IMR-90 (cell line): ENCODE data around the gene GCDH. TPM values are rescaled to one million over a fixed set of nuclear protein-coding genes. Genes with fewer than 3 reads are reported as not detected.
A peak's percentile ranks its signal among the peaks of the same experiment; 100 is the strongest.

ENCODE experiments used
- ATAC-seq: fragments of 200-7000 bp; cut with Tn5 transposase; 2 replicates; pipeline ENCODE4 v1.9.1; 2020; ENCODE audit warnings: low read depth, mild to moderate bottlenecking, moderate library complexity
- BruUV-seq: library from RNA; stranded (reverse); fragments of 400-500 nt; replicated peaks from 2 replicates; lab custom pipeline; 2021; lab: Mats Ljungman, UMichigan
- CTCF ChIA-PET: fragments of 300-600 bp; formaldehyde crosslinking; extraction: SDS; loops from one replicate; lab custom pipeline; 2021; ENCODE audit warnings: antibody characterized with exemption; lab: Yijun Ruan, JAX
- POLR2A ChIA-PET: fragments of 300-600 bp; sonication (Branson Sonifier 250); formaldehyde crosslinking; loops from one replicate; lab custom pipeline; 2022; ENCODE audit warnings: antibody characterized with exemption; ENCODE audit not compliant: unreplicated experiment; lab: Charles Lee
- DNase-seq: peaks from one replicate; pipeline ENCODE4 v3.0.0; 2013
- H2AFZ ChIP-seq: replicated peaks from 2 replicates; pipeline ENCODE3; 2013; ENCODE audit warnings: low read length, mild to moderate bottlenecking; ENCODE audit not compliant: poor library complexity
- H2AK5ac ChIP-seq: 2 replicates; pipeline ENCODE4 v1.6.1; 2013; ENCODE audit warnings: low read depth, low read length, inconsistent platforms
- H2AK9ac ChIP-seq: replicated peaks from 2 replicates; pipeline ENCODE3; 2013; ENCODE audit warnings: mild to moderate bottlenecking, low read depth, low read length, moderate library complexity; ENCODE audit not compliant: poor library complexity
- H2BK120ac ChIP-seq: 2 replicates; pipeline ENCODE4 v1.6.1; 2013; ENCODE audit warnings: low read depth, low read length, inconsistent platforms
- H2BK15ac ChIP-seq: 3 replicates; pipeline ENCODE4 v1.6.1; 2013; ENCODE audit warnings: low read depth, low read length, inconsistent platforms
- H2BK20ac ChIP-seq: 2 replicates; pipeline ENCODE4 v1.6.1; 2013; ENCODE audit warnings: low read depth, mild to moderate bottlenecking, inconsistent platforms, low read length, moderate library complexity
- H2BK5ac ChIP-seq: 2 replicates; pipeline ENCODE4 v1.6.1; 2013; ENCODE audit warnings: mild to moderate bottlenecking, low read depth, low read length, inconsistent platforms; ENCODE audit not compliant: poor library complexity, severe bottlenecking
- H3K14ac ChIP-seq: replicated peaks from 2 replicates; pipeline ENCODE4 v1.6.1; 2013; ENCODE audit warnings: low read depth, low read length, inconsistent platforms
- H3K18ac ChIP-seq: 2 replicates; pipeline ENCODE4 v1.6.1; 2013; ENCODE audit warnings: low read depth, low read length, control low read depth
- H3K23ac ChIP-seq: 2 replicates; pipeline ENCODE4 v1.6.1; 2013; ENCODE audit warnings: low read depth, low read length, inconsistent platforms
- H3K27ac ChIP-seq: 2 replicates; pipeline ENCODE4 v1.5.1; 2013; ENCODE audit warnings: mild to moderate bottlenecking, control low read depth, low read length; ENCODE audit not compliant: insufficient read depth
- H3K27me3 ChIP-seq: 2 replicates; pipeline ENCODE4 v1.6.1; 2013; ENCODE audit warnings: low read length; ENCODE audit not compliant: control insufficient read depth, insufficient read depth
- H3K36me3 ChIP-seq: 2 replicates; pipeline ENCODE4 v1.6.1; 2013; ENCODE audit warnings: low read length, mixed read lengths; ENCODE audit not compliant: control insufficient read depth, insufficient read depth
- H3K4ac ChIP-seq: 2 replicates; pipeline ENCODE4 v1.6.1; 2013; ENCODE audit warnings: low read depth, low read length, inconsistent platforms
- H3K4me1 ChIP-seq: 2 replicates; pipeline ENCODE4 v1.6.1; 2013; ENCODE audit warnings: low read length, mixed read lengths; ENCODE audit not compliant: control insufficient read depth, insufficient read depth
- H3K4me2 ChIP-seq: 2 replicates; pipeline ENCODE4 v1.6.1; 2013; ENCODE audit warnings: low read depth, mild to moderate bottlenecking, control low read depth, low read length, moderate library complexity
- H3K4me3 ChIP-seq: 2 replicates; pipeline ENCODE4 v1.5.1; 2013; ENCODE audit warnings: low read depth, mild to moderate bottlenecking, control low read depth, low read length, moderate library complexity; ENCODE audit not compliant: insufficient read depth
- H3K56ac ChIP-seq: 2 replicates; pipeline ENCODE4 v1.6.1; 2013; ENCODE audit warnings: low read length, inconsistent platforms; ENCODE audit not compliant: insufficient read depth; ENCODE audit errors: extremely low read depth
- H3K79me1 ChIP-seq, 2 experiments: 2 replicates each; pipeline ENCODE4 v1.6.1; 2013; ENCODE audit warnings: low read length in 2 of 2, inconsistent platforms in 1 of 2, low read depth in 1 of 2
- H3K9ac ChIP-seq: 2 replicates; pipeline ENCODE4 v1.6.1; 2013; ENCODE audit warnings: low read depth, low read length, control low read depth
- H3K9me1 ChIP-seq: 2 replicates; pipeline ENCODE4 v1.6.1; 2013; ENCODE audit warnings: low read length, inconsistent platforms; ENCODE audit not compliant: insufficient read depth
- H3K9me3 ChIP-seq: 2 replicates; pipeline ENCODE4 v1.6.1; 2013; ENCODE audit warnings: low read length; ENCODE audit not compliant: control insufficient read depth, insufficient read depth
- H4K20me1 ChIP-seq: 2 replicates; pipeline ENCODE4 v1.6.1; 2013; ENCODE audit warnings: low read length, inconsistent platforms; ENCODE audit not compliant: insufficient read depth
- H4K5ac ChIP-seq: 2 replicates; pipeline ENCODE4 v1.6.1; 2013; ENCODE audit warnings: mild to moderate bottlenecking, low read depth, low read length, control low read depth
- H4K8ac ChIP-seq, 2 experiments: 2 replicates each; pipeline ENCODE4 v1.6.1; 2013; ENCODE audit warnings: low read depth in 2 of 2, low read length in 2 of 2, control low read depth in 1 of 2, inconsistent platforms in 1 of 2
- H4K91ac ChIP-seq: 2 replicates; pipeline ENCODE4 v1.6.1; 2013; ENCODE audit warnings: low read depth, low read length, inconsistent platforms; ENCODE audit not compliant: insufficient read depth
- BHLHE40 ChIP-seq: fragments of 150-350 bp; IDR thresholded peaks from 2 replicates; pipeline ENCODE4 v1.6.1; 2016; ENCODE audit warnings: mild to moderate bottlenecking, low read depth, low read length
- CEBPB ChIP-seq: IDR thresholded peaks from 2 replicates; pipeline ENCODE4 v1.6.1; 2012; ENCODE audit warnings: low read depth, low read length, improper control_type of control experiment
- CHD1 ChIP-seq: IDR thresholded peaks from 2 replicates; pipeline ENCODE4 v1.6.1; 2012; ENCODE audit warnings: low read depth, low read length, improper control_type of control experiment
- CTCF ChIP-seq: conservative IDR thresholded peaks from 2 replicates; pipeline ENCODE4 v1.5.1; 2012; ENCODE audit warnings: mild to moderate bottlenecking, low read depth, low read length, improper control_type of control experiment
- FOS ChIP-seq: fragments of 150-350 bp; IDR thresholded peaks from 2 replicates; pipeline ENCODE4 v1.6.1; 2016; ENCODE audit warnings: low read depth, low read length
- MAFK ChIP-seq: IDR thresholded peaks from 2 replicates; pipeline ENCODE4 v1.6.1; 2012; ENCODE audit warnings: low read depth, low read length, improper control_type of control experiment
- MAZ ChIP-seq: IDR thresholded peaks from 2 replicates; pipeline ENCODE4 v1.6.1; 2012; ENCODE audit warnings: low read depth, mild to moderate bottlenecking, low read length, improper control_type of control experiment, moderate library complexity, borderline replicate concordance
- MXI1 ChIP-seq: IDR thresholded peaks from 2 replicates; pipeline ENCODE4 v1.6.1; 2012; ENCODE audit warnings: low read depth, mild to moderate bottlenecking, low read length, moderate library complexity, borderline replicate concordance
- NFE2L2 ChIP-seq: fragments of 150-350 bp; IDR thresholded peaks from 2 replicates; pipeline ENCODE4 v1.6.1; 2016; ENCODE audit warnings: low read depth, mild to moderate bottlenecking, low read length
- POLR2A ChIP-seq: IDR thresholded peaks from 2 replicates; pipeline ENCODE4 v1.6.1; 2012; ENCODE audit warnings: mild to moderate bottlenecking, low read depth, low read length
- RAD21 ChIP-seq: IDR thresholded peaks from 2 replicates; pipeline ENCODE4 v1.6.1; 2012; ENCODE audit warnings: low read length, improper control_type of control experiment
- RCOR1 ChIP-seq: IDR thresholded peaks from 2 replicates; pipeline ENCODE4 v1.6.1; 2012; ENCODE audit warnings: mild to moderate bottlenecking, low read length, improper control_type of control experiment; ENCODE audit not compliant: insufficient replicate concordance
- RFX5 ChIP-seq: IDR thresholded peaks from 2 replicates; pipeline ENCODE4 v1.8.0; 2012; ENCODE audit warnings: low read depth, mild to moderate bottlenecking, low read length, moderate library complexity
- SMC3 ChIP-seq: fragments of 150-350 bp; IDR thresholded peaks from 2 replicates; pipeline ENCODE4 v1.6.1; 2016; ENCODE audit warnings: low read depth, mild to moderate bottlenecking, antibody characterized with exemption, low read length, moderate library complexity
- WGBS, 2 experiments: methylation state at CpG; one replicate each; pipeline versions ENCODE4 v1.1.5 to v1.1.7; 2013; ENCODE audit warnings: missing lambda C conversion rate in 2 of 2; ENCODE audit not compliant: insufficient read length in 1 of 2; ENCODE audit errors: extremely low coverage in 2 of 2; 5-methylcytosine and 5-hydroxymethylcytosine counted together
- dilution Hi-C: fragments of 300-500 bp; cut with HindIII; formaldehyde crosslinking; loops from one replicate; pipeline ENCODE4 v1.14.3; 2018; ENCODE audit warnings: low sequenced_read_pairs; ENCODE audit not compliant: unreplicated experiment
- in situ Hi-C: fragments of 300-500 bp; cut with MboI; formaldehyde crosslinking; loops from 3 replicates; pipeline ENCODE4 v1.14.3; 2019; ENCODE audit warnings: low sequenced_read_pairs, inconsistent platforms, mixed read lengths
- intact Hi-C: fragments of 100-400 bp; cut with micrococcal nuclease; formaldehyde crosslinking; loops from 2 replicates; pipeline ENCODE4 v1.10.0; 2022
- polyA plus RNA-seq, 3 experiments: library from polyadenylated mRNA; depleted of rRNA; stranded (reverse); fragments of >200 nt; gene quantifications; 2 replicates each; pipeline ENCODE4 v1.2.3, GENCODE V29; 2012; ENCODE audit warnings: low replicate concordance in 1 of 3
- total RNA-seq: library from RNA; depleted of rRNA; stranded (reverse); fragments of >200 nt; gene quantifications from 2 replicates; pipeline ENCODE4 v1.2.3, GENCODE V29; 2012
- TF ChIP-seq, protein P1 (sequence below): fragments of 150-350 bp; IDR thresholded peaks from 2 replicates; pipeline ENCODE4 v1.6.1; 2016; ENCODE audit warnings: low read depth, mild to moderate bottlenecking, low read length, moderate library complexity, borderline replicate concordance

Gene GCDH
- total and polyA plus RNA-seq, 2 of the 4 experiments (the other 2 are of a cell fraction), result 27.7 to 41.6 TPM

DNA sequence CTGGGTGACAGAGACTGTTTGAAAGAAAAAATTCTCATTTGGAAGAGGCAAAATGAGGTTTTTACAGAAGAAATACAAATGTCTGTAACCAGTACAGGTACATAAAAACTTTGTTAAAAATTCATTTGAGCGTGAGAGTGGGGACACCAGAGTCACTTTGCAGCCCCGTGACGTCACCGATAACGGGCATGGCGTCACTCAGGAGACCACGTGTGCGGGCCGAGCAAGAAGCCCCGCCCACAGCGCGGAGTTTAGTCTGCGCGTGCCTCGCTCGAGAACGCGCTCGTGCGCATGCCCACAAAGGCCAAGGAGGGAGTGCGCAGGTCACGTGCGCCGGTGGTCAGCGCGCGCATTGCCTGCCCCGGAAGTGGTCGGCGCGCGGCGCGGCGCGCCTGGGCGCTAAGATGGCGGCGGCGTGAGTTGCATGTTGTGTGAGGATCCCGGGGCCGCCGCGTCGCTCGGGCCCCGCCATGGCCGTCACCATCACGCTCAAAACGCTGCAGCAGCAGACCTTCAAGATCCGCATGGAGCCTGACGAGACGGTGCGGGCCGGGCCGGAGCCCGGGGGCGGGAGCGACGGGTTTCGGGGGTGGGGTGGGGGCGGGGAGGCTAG, 54.6 kb downstream of the GCDH start, which contains the start of gene RAD23A:
Gene RAD23A, plus strand, starts transcription at position 384 of the 613 bp plus-strand sequence. Its CDS starts 87 bp downstream, at position 471.
- Histone ChIP-seq H3K4me1 (peaks cover 6% of the 10 kb centered on the region), H2AK9ac (peak within 1 kb of the TSS; percentile 97), H3K18ac (no peak within 1 kb of the TSS; the same call in 1 of the 2 replicates), H3K79me1 (peaks cover 27 to 70% of the 10 kb centered on the region in 2 experiments), H2BK120ac (0 out of 2 replicates have a peak within 1 kb of the TSS, but pooled peaks have one; percentile 1), H3K9ac (peak within 1 kb of the TSS; percentile 89), H2AK5ac (peak within 1 kb of the TSS; percentile 87), H2BK20ac (no peak within 1 kb of the TSS), H3K4me2 (peak within 1 kb of the TSS; percentile 98), H4K20me1 (peaks cover 55% of the 10 kb centered on the region), H3K23ac (peak within 1 kb of the TSS; percentile 94), H3K27ac (peak within 1 kb of the TSS; percentile 84), H3K36me3 (peaks cover 61% of the 10 kb centered on the region), H3K4me3 (peak within 1 kb of the TSS; percentile 60), H2AFZ (peak within 1 kb of the TSS; percentile 89), H4K91ac (peak within 1 kb of the TSS; percentile 87), H4K5ac (peak within 1 kb of the TSS; percentile 15), H2BK15ac (no peak within 1 kb of the TSS), H3K14ac (peak within 1 kb of the TSS; percentile 99), H2BK5ac (peak within 1 kb of the TSS; percentile 91), H3K56ac (peak within 1 kb of the TSS; percentile 97), H3K9me1 (peaks cover 13% of the 10 kb centered on the region; the same call in 1 of the 2 replicates), H3K9me3 (no peaks in the 10 kb centered on the region), H3K4ac (peak within 1 kb of the TSS; percentile 96), H3K27me3 (no peaks in the 10 kb centered on the region), H4K8ac (peak within 1 kb of the TSS; percentile 83 to 91)
- ATAC-seq, result peak; percentile 82
- ChIA-PET CTCF (no interaction called here), POLR2A (interaction anchor here (0.9 kb wide), 1 partner anchor 10 kb away, joined by 4 read pairs; no protein-coding TSS in a partner anchor)
- no TSS peak for BruUV-seq
- WGBS, 2 experiments, result 0% methylated on average over 37 of the region's 62 CpGs; no CpG with 5 or more reads in 1 of the 2 experiments
- dilution Hi-C loops (no loop called here), in situ Hi-C loops (no loop called here), intact Hi-C loops (no loop called here)
- DNase-seq, result peak; percentile 98
- TF ChIP-seq RAD21, result no peak
- peak; percentile 99 for TF ChIP-seq BHLHE40
- TF ChIP-seq POLR2A, result peak; percentile 95
- no peak for TF ChIP-seq SMC3
- TF ChIP-seq CHD1, result 0 out of 2 replicates have a peak, but pooled peaks have one; percentile 44
- TF ChIP-seq CTCF, result no peak
- TF ChIP-seq FOS, result peak; percentile 52; the same call in 1 of the 2 replicates
- TF ChIP-seq CEBPB, result no peak
- TF ChIP-seq RFX5, result no peak
- TF ChIP-seq MXI1, result peak; percentile 93; the same call in 1 of the 2 replicates
- TF ChIP-seq RCOR1, result no peak
- TF ChIP-seq, protein P1, sequence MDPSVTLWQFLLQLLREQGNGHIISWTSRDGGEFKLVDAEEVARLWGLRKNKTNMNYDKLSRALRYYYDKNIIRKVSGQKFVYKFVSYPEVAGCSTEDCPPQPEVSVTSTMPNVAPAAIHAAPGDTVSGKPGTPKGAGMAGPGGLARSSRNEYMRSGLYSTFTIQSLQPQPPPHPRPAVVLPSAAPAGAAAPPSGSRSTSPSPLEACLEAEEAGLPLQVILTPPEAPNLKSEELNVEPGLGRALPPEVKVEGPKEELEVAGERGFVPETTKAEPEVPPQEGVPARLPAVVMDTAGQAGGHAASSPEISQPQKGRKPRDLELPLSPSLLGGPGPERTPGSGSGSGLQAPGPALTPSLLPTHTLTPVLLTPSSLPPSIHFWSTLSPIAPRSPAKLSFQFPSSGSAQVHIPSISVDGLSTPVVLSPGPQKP, result 0 out of 2 replicates have a peak, but pooled peaks have one; percentile 39
- TF ChIP-seq NFE2L2, result no peak
- peak; percentile 54; the same call in 1 of the 2 replicates for TF ChIP-seq MAZ
- TF ChIP-seq MAFK, result no peak
